ENCODE results near the gene MT1G. TPM values are rescaled to one million over a fixed set of nuclear protein-coding genes. Genes with fewer than 3 reads are reported as not detected.
A peak's percentile ranks its signal among the peaks of the same experiment; 100 is the strongest.
"Not testable (repeated sequence)": the region's sequence is repeated elsewhere in the genome, so short reads cannot be mapped to it uniquely, and the experiment has no call there.

MT1G gene
- total RNA-seq, 2 experiments from 2014 or later: 8.0 to 10.2 TPM

- peak overlapping the region; percentile 90 for H3K4me3 Mint-ChIP-seq
- peaks cover 27% of the 10 kb centered on the region for H3K4me1 Mint-ChIP-seq
- no peak for DNase-seq
- ChIA-PET POLR2A (interaction anchor here (1.3 kb wide), 1 partner anchor 18 kb away, joined by 3 read pairs; the partner anchor contains the start of gene MT2A), CTCF (interaction anchor here (3.3 kb wide), 1 partner anchor 15 kb away, joined by 11 read pairs; no protein-coding TSS in a partner anchor)
- H3K27ac Mint-ChIP-seq: no peak overlapping the region
- no peaks in the 10 kb centered on the region for H3K9me3 Mint-ChIP-seq
- H3K27me3 Mint-ChIP-seq: peaks cover 32% of the 10 kb centered on the region
- no peaks in the 10 kb centered on the region for H3K36me3 Mint-ChIP-seq (ENCODE audit: low read depth)
These were observed 41.2 kb downstream of the MT1G start for GRCh38 chr16:56626685-56627084.

GRCh38 chr16:56625943-56626654, 41.8 kb downstream of the MT1G start:
- Mint-ChIP-seq H3K27me3 (peaks cover 28% of the 10 kb centered on the region), H3K36me3 (ENCODE audit: low read depth) (no peaks in the 10 kb centered on the region), H3K27ac (peak overlapping the region; percentile 89), H3K9me3 (no peaks in the 10 kb centered on the region), H3K4me3 (peak overlapping the region; percentile 90), H3K4me1 (peaks cover 26% of the 10 kb centered on the region)
- DNase-seq: no peak
- POLR2A ChIA-PET: interaction anchor here (0.7 to 1.3 kb wide), 2 partner anchors 16 to 18 kb away, joined by 3 read pairs; partner anchors contain the start of gene MT2A
- CTCF ChIA-PET: interaction anchor here (0.8 to 3.3 kb wide), 4 partner anchors 14 to 78 kb away, joined by 3 to 11 read pairs (median 4); no protein-coding TSS in a partner anchor

- Mint-ChIP-seq H3K27me3 (peaks cover 21% of the 10 kb centered on the region), H3K9me3 (no peaks in the 10 kb centered on the region), H3K27ac (peak within 1 kb of the TSS; percentile 94), H3K36me3 (ENCODE audit: low read depth) (no peaks in the 10 kb centered on the region), H3K4me3 (peak within 1 kb of the TSS; percentile 90), H3K4me1 (peaks cover 26% of the 10 kb centered on the region)
- POLR2A ChIA-PET: interaction anchor here (0.7 to 1.3 kb wide), 3 partner anchors 15 to 51 kb away, joined by 3 to 5 read pairs (median 3); partner anchors contain the start of gene MT2A
- DNase-seq: peak; percentile 76
- CTCF ChIA-PET: interaction anchor here (0.8 to 3.3 kb wide), 6 partner anchors 11 to 79 kb away, joined by 3 to 11 read pairs (median 3); no protein-coding TSS in a partner anchor
These were observed 42.5 kb downstream of the MT1G start, which contains the start of gene MT1E for GRCh38 chr16:56625140-56625942. Gene MT1E (plus strand): TSS chr16:56625781. CDS start chr16:56625852, 71 bp downstream.

- POLR2A ChIA-PET: no interaction called here
- Mint-ChIP-seq H3K4me3 (no peak overlapping the region), H3K9me3 (no peaks in the 10 kb centered on the region), H3K36me3 (ENCODE audit: low read depth) (no peaks in the 10 kb centered on the region), H3K4me1 (peaks cover 28% of the 10 kb centered on the region), H3K27ac (peak overlapping the region; percentile 67), H3K27me3 (peaks cover 16% of the 10 kb centered on the region)
- CTCF ChIA-PET: interaction anchor here (0.8 to 1.9 kb wide), 6 partner anchors 8 to 78 kb away, joined by 3 to 6 read pairs (median 4); partner anchors contain the start of gene MT2A
- DNase-seq: no peak
These were observed 44.2 kb downstream of the MT1G start for GRCh38 chr16:56623637-56624036.

GRCh38 chr16:56623184-56623583, 44.7 kb downstream of the MT1G start:
- H3K4me3 Mint-ChIP-seq: not testable (repeated sequence)

GRCh38 chr16:56621665-56622445, 46.0 kb downstream of the MT1G start:
- POLR2A ChIA-PET: not testable (repeated sequence)

More at GRCh38 chr16:56623184-56623583, 44.7 kb downstream of the MT1G start:
- H3K36me3 Mint-ChIP-seq (ENCODE audit: low read depth); POLR2A ChIA-PET; DNase-seq; H3K9me3 Mint-ChIP-seq: not testable (repeated sequence)
- Mint-ChIP-seq H3K27me3 (peaks cover 19% of the 10 kb centered on the region), H3K4me1 (peaks cover 33% of the 10 kb centered on the region), H3K27ac (peak overlapping the region; percentile 67)
- CTCF ChIA-PET: interaction anchor here (0.8 to 1.9 kb wide), 6 partner anchors 8 to 79 kb away, joined by 3 to 6 read pairs (median 4); partner anchors contain the start of gene MT2A

GRCh38 chr16:56620339-56620897, 47.4 kb downstream of the MT1G start:
- Mint-ChIP-seq H3K4me1 (peaks cover 30% of the 10 kb centered on the region), H3K4me3 (no peak overlapping the region), H3K27me3 (peaks cover 23% of the 10 kb centered on the region), H3K9me3 (no peaks in the 10 kb centered on the region), H3K36me3 (ENCODE audit: low read depth) (no peaks in the 10 kb centered on the region), H3K27ac (no peak overlapping the region)
- no peak for DNase-seq
- CTCF ChIA-PET: interaction anchor here (0.5 to 1.1 kb wide), 3 partner anchors 16 to 903 kb away, joined by 3 read pairs; no protein-coding TSS in a partner anchor
- POLR2A ChIA-PET: no interaction called here

More at GRCh38 chr16:56621665-56622445, 46.0 kb downstream of the MT1G start:
- H3K36me3 Mint-ChIP-seq (ENCODE audit: low read depth); H3K4me3 Mint-ChIP-seq; DNase-seq; CTCF ChIA-PET; H3K27ac Mint-ChIP-seq; H3K9me3 Mint-ChIP-seq: not testable (repeated sequence)
- Mint-ChIP-seq H3K27me3 (peaks cover 24% of the 10 kb centered on the region), H3K4me1 (peaks cover 39% of the 10 kb centered on the region)

- Mint-ChIP-seq H3K27me3 (peaks cover 18% of the 10 kb centered on the region), H3K36me3 (ENCODE audit: low read depth) (no peaks in the 10 kb centered on the region), H3K4me1 (peaks cover 42% of the 10 kb centered on the region), H3K9me3 (peaks cover 2% of the 10 kb centered on the region), H3K27ac (peak overlapping the region; percentile 14), H3K4me3 (no peak overlapping the region)
- CTCF ChIA-PET: interaction anchor here (1.0 to 2.1 kb wide), 5 partner anchors 10 to 241 kb away, joined by 3 to 9 read pairs (median 4); partner anchors contain the start of gene MT2A
- POLR2A ChIA-PET: no interaction called here
- no peak for DNase-seq
These were observed 49.7 kb downstream of the MT1G start for GRCh38 chr16:56618138-56618537.

- H3K9me3 Mint-ChIP-seq: peaks cover 2% of the 10 kb centered on the region
- peak overlapping the region; percentile 69 for H3K4me3 Mint-ChIP-seq
- CTCF ChIA-PET: interaction anchor here (1.0 to 2.1 kb wide), 6 partner anchors 9 to 242 kb away, joined by 3 to 9 read pairs (median 4); partner anchors contain the start of gene MT2A
- peaks cover 18% of the 10 kb centered on the region for H3K27me3 Mint-ChIP-seq
- POLR2A ChIA-PET: no interaction called here
- DNase-seq: peak; percentile 73
- H3K27ac Mint-ChIP-seq: peak overlapping the region; percentile 14
- peaks cover 43% of the 10 kb centered on the region for H3K4me1 Mint-ChIP-seq
- no peaks in the 10 kb centered on the region for H3K36me3 Mint-ChIP-seq (ENCODE audit: low read depth)
These were observed 50.4 kb downstream of the MT1G start for GRCh38 chr16:56617212-56618085.

All from activated CD4-positive, alpha-beta T cell treated with anti-CD3 and anti-CD28 coated beads, Interleukin-2, amount 10 ng/mL, durations not matched to agents 7 days and 5 days (primary cell).